GM21367 (cell line): Measurements from ENCODE around the gene CAMTA1.

Experiments
- ATAC-seq: cut with Tn5 transposase; IDR thresholded peaks from one replicate; pipeline ENCODE4 v1.9.1; 2021; ENCODE audit not compliant: unreplicated experiment

The CAMTA1 gene

GRCh38 chr1:6967431-6968111 lies 182.3 kb downstream of the CAMTA1 start:
- no peak for ATAC-seq

DNA sequence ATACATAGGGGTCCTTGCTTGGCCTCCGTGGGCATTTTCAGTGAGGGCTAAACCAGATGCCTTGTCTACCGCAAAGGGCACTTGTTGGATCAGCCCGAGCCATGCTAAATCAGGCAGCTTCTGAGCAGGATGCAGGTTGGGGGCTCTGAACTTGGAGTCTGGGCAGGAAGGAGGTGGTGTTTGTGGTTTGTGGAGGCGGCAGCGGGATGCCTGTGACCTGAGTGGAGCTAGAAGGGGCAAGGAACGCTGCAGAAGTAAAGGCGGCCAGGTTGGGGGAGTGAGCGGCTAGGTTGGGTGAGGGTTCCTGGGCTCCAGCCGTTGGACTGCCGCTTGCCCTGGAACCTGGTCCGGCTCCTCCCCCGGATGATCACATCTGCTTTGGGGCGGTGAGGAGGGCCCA lies 183.9 kb downstream of the CAMTA1 start:
- no peak for ATAC-seq

DNA sequence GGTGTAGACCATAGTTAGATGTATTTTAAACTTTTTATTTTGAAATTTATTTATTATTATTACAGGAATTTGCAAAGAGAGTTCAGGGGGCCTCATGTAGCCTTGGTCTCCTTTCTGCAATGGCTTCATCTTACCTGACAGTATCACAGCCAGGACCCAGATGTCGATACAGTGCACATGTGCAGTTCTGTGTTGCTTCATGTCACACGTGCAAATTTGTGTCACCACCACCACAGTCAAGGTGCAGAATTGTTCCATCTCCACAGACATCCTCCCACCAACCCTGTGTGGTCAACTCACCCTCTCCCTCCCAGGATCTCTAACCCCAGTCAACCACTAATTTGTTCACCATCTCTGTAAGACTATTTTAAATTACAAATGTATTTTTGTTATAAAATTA lies 184.5 kb downstream of the CAMTA1 start:
- ATAC-seq: no peak

DNA sequence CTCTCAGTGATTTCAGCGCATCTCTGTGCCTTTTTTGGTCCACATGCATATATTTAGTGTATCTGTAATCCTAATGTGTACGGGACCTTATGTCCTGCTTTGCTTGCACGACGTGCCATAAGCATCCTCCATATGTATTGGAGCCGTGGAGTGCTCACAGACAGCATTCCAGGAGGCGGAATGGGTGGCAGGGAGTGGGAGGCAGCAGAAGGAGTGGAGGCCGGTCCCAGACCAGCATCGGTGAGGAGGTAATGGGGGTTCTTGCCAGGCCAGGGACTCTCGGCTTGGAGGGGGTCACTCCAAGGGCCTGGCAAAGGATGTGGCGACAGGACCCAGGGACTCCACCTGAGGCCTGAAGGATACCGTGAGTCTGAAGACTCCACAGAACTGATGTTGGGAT lies 185.0 kb downstream of the CAMTA1 start:
- ATAC-seq: no peak

DNA sequence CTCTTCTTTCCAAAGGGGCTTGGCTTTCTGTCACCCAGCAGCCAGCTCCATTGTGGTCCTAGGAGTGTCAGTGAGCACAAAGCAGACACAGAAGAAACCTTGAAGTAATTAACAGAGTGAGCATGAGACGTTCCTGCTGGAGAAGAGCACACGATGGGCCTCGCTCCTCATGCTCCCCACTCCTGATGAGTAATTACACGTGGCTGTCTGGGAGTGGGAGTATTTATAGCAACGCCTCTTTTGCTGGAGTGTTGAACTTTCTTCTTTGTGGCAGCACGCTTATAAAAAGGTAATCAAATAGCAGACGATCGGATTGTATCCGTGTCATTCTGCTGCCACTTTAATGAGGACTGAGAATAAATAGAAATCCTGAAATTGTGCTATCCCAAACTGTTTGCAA lies 185.8 kb downstream of the CAMTA1 start:
- ATAC-seq: no peak

DNA sequence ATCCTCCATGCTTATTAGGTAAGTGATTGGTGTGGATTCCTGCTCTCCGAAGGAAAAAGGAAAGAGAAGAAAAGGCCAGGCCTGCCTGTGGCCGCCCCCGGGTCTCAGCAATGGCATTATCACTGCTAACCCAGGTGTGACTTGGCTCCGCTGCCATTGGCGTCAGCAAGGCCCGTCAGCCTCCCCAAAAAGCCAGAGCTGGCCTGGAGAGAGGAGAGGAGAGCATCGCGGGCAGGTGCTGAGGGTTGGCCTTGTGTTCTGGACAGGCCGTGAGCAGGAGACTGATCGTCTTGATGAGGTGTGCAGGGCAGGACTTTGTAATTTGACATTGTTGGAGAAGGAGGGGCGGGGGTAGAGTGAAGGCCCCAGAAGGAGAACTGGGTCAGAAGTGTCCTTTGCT lies 186.4 kb downstream of the CAMTA1 start:
- ATAC-seq: no peak

GRCh38 chr1:6972399-6972798 lies 187.1 kb downstream of the CAMTA1 start:
- ATAC-seq: no peak

GRCh38 chr1:6975331-6976043 lies 190.2 kb downstream of the CAMTA1 start:
- no peak for ATAC-seq

- ATAC-seq: no peak
Observed at GRCh38 chr1:6976044-6976375, 190.8 kb downstream of the CAMTA1 start.

DNA sequence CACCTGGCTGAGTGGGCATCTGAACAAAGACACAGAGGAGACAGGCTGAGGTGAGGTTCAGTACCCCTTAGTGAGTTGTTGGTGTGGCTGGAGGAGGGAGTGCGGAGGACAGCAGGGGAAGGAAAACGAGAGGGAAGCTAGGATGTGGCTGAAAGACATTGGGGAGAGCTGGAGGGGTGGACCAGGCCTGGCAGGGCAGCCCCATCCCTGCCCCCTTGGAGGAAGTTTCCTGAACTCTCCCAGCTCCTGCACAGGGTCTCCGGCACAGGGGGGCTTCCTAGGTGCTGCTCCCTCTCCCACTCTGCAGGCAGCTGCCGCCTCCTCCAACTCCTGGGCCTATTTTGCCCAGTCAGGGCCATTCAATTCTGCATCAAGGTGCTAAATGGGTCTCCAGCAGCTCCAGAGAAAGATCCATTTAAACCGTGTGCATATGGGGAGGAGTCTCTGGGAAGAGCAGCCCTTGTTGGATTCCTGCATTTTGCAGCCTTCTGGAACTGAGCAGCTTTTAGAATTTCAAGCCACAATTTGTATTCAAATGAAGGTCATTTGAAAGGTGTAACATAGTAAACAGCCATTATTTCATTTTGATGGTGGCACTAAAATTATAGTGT lies 193.9 kb downstream of the CAMTA1 start:
- ATAC-seq: no peak

- ATAC-seq: no peak
Observed at GRCh38 chr1:6981595-6981994, 196.3 kb downstream of the CAMTA1 start.

GRCh38 chr1:6982443-6982842 lies 197.2 kb downstream of the CAMTA1 start:
- no peak for ATAC-seq

- no peak for ATAC-seq
Observed at GRCh38 chr1:6982860-6983259, 197.6 kb downstream of the CAMTA1 start.

DNA sequence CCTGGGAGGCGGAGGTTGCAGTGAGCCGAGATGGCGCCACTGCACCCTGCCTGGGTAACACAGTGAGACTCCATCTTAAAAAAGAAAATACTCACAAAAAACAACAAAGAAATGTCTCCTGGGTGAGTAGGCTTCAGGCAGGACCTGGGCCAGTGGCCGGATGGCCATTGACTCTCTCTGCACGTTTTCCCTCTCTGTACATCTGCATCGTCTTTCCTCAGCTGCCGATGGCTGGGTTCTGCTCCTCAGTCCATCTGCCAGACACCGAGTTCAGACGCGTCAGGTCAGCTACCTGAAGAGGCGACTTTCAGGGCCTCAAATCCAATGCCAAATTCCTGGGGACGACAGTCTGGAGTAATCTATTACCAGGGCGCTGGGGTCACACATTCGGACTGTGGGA lies 199.3 kb downstream of the CAMTA1 start:
- ATAC-seq: no peak

DNA sequence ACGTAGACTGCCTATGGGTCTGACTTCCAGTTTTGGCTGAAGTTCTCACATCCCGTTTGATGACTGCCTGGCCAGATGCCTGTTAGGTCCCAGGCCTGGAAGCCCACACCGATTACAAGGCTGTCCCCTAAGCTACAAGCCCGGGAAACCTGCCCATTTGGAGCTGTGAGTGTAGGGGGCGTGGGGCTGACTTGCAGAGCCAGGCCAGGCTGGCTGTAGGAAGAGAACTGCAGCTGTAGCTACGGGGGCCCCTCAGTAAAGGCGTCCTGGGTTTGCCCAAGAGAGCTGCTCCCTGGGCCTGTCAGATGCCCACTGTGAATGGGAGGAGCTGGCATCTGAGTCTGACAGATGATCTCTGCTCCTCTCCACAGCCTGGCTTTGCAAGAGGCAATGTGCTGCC lies 199.7 kb downstream of the CAMTA1 start:
- no peak for ATAC-seq

GRCh38 chr1:6985549-6986276 lies 200.5 kb downstream of the CAMTA1 start:
- no peak for ATAC-seq

GRCh38 chr1:6986281-6986680 lies 201.0 kb downstream of the CAMTA1 start:
- ATAC-seq: no peak

DNA sequence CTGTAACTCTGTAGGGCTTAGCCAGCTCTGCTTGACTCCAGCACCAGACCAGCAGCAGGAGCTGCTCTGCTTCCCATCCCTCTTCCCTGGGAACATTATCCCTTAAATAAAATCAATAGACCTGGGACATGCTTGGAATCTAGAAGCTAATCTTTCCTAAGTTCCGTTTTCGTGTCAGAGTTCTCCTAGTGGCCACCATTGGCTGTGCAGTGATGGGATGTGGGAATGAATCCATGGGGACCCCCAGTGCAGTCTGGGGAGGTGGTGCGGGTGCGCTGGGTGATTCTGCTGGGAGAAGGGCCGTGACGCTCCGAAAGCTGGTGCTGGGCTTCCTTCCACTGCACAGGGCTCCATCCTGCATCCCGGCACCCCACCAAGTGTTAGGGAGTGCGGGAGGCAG lies 202.7 kb downstream of the CAMTA1 start:
- no peak for ATAC-seq

DNA sequence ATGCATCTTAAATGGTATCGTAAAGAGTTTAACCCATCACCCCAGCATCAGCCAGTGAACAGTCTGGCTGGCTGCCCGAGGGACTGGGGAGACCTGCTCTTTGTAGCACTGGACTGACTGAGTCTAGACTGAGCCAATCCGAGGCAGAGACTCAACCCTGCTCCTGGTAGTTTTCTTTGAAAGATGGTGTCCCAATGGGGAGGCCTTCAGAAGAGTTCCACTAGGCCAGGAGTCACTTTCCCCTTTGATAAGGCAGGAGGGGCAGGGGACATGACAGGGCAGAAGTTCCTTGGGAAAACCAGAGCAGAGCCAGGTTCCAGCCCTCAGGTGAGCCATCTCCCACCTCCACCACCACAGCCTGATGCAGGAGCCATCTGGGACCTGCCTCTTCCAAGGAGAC lies 203.5 kb downstream of the CAMTA1 start:
- ATAC-seq: no peak

- ATAC-seq: no peak
Observed at GRCh38 chr1:6989212-6990159, 204.2 kb downstream of the CAMTA1 start.

DNA sequence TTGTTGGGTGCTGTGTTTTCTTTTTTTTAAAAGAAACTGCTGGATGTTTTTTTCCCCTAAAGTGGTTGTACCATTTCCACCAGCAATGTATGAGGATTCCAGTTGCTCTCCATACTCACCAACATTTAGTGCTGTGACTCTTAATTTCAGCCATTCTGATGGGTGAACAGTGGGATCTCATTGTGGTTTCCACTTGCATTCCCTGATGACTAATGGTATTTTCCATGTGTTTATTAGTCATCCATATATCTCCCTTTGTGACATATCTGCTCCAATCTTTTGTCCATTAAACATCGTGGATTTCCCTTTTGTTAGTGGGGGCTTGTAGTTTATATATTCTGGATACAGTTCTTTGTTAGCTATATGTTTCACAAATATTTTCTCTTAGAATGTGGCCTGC lies 206.0 kb downstream of the CAMTA1 start:
- ATAC-seq: no peak
